GM18526 (cell line): ENCODE results near the gene IL20.

Source experiments
- POLR2A ChIP-seq: IDR thresholded peaks from 3 replicates; pipeline ENCODE4 v1.6.1; 2011; ENCODE audit not compliant: insufficient read length; ENCODE audit errors: extremely low read depth

IL20 gene

GRCh38 chr1:206904423-206905142 lies 39.2 kb downstream of the IL20 start:
- TF ChIP-seq POLR2A = no peak

GRCh38 chr1:206905295-206906164 lies 40.1 kb downstream of the IL20 start:
- no peak for TF ChIP-seq POLR2A

DNA sequence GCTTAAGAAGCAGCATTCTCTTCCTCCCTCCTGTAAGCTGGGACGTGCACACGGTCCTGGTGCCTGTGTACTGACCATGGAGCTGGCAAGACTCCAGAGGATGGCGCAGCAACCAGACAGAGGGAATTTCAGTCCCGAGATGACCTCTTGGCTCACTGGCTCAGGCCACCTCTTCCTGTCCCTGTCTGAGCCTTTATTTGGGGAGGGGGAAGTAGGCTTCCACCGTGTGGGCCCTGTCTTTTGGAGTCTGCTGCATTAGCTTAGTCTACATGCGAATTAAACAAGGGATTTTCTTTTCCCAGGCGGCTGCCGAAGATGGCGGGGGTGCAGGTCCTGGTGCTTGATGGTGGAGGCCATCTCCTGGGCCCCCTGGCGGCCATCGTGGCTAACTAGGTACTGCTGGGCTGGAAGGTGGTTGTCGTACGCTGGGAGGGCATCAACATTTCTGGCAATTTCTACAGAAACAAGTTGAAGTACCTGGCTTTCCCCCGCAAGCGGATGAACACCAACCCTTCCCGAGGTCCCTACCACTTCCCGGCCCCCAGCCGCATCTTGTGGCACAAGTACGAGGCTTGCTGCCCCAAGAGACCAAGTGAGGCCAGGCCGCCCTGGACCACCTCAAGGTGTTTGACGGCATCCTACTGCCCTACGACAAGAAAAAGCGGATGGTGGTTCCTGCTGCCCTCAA lies 42.0 kb downstream of the IL20 start:
- no peak for TF ChIP-seq POLR2A

- no peak for TF ChIP-seq POLR2A
Observed at GRCh38 chr1:206908038-206908437, 42.6 kb downstream of the IL20 start.

- no peak for TF ChIP-seq POLR2A
Observed at GRCh38 chr1:206909161-206909882, 43.9 kb downstream of the IL20 start.

- no peak for TF ChIP-seq POLR2A
Observed at GRCh38 chr1:206909883-206910318, 44.5 kb downstream of the IL20 start.

DNA sequence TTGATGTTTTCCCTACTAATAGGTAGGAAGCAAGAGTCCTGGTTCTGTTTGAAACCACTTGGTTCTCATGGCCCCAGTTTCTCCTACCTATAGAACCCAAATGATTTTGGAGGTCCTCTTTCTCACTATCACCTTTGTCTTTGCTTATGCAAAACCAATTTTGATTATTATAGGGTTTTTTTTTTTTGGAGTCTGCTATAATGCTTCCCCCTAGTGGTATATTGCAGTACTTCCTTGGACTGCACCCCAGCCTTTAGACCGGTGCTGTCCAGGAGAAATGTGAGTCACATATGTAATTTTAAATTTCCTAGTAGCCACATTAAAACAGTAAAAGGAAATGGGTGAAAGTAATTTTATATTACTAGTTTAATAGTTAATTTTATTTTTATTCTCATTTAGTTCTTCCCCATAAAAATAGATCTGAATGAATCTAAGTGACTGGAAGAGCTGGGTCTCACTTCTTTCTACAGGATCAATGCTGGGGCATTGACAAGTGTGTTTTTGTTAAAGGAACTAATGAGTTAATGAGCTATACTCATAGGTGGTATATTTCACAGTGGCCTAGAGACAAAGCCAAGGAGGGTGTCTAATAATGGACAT lies 45.7 kb downstream of the IL20 start:
- no peak for TF ChIP-seq POLR2A

DNA sequence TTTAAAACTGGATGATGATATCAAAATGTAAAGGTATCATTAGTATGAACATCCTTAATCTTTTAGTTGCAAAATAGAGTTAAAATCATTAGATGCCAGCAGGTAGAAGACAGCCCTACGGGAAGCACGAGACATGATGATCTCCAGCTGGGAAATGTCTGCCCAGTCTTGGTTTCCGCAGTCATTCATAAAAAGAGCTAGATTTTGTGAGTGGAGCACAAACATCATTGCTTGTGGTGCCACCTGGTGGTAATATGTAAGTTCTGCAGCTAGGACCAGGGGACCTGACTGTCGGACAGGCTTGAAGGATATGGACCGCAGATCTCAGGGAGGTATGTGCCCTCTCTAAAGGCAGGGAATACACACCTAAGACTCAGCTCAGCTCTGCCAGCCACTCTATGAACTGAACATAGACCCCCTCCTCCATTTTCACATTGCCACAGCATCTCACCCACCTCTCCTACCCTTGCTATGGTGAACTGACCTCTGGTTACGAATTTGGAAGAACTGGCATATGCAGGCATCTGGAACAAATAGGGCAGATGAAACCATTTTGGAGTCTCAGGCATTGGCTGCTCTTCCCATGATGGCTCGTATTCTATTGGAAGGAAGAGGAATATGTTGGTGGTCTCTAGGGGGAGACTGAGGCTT lies 47.1 kb downstream of the IL20 start:
- no peak for TF ChIP-seq POLR2A

- no peak for TF ChIP-seq POLR2A
Observed at GRCh38 chr1:206913766-206914537, 48.5 kb downstream of the IL20 start.

DNA sequence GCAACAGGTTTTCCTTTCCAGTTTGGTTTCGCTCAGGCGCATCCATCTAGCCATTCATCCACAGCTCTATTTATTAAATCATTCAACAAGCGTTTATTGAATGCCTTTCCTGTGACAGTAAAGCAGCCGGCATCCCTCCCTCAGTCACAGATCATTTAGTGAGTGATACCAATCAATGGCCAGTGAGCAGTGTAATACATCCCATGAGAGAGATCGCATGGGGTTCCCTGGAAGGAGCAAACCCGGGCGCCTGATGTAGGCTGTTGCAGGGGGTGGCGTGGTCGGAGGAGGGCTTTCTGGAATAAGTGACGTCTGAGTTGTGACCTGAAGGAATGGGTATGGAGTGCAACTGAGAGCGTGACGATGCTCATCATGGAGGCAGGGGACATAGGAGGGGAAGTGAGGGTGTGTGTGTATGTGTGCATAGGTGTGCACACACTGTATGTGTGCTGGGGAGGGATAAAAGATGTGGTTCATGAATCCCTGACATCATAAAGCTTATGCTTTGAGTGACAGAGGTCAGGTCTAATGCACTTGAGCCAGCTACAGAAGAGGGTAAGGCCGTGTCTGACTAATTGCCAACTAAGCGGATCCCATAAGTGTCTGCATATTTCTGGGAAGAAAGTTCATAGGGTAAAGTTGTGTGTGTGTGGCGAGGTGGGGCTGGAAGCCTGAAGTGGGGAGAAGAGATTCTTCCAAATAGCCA lies 49.8 kb downstream of the IL20 start:
- TF ChIP-seq POLR2A = no peak

DNA sequence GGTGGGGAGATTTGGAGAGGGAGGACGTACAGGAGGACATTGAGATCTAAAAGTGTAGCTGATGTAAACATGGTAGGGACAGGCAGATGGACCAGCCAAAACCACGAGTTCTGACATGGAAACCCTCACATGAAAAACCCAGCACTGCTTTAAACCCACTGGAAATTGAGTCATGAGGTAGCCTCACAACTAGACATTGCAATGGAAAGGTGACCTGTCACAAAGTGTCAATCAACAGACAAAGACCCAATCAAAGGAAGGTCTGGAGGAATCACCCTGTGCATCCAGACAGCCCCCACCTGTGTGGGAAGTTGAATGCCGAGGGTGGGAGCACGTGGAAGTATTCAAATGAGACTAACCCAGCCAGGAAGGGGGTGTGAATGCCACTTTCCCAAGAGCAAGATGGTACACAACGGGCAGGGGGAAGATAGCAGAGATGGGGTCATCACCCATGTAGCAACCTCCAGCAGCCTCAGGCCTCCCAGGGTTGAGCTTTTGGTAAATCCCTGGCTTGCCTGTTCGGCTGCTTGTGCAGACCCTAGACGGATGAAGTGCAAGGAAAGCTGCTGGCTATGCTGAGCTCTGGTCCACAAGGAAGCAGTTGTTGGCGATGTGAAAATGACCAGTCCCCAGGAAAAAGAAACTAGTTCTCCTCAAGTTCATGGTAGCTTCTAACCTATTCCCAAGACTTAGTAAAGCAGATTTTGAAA lies 50.7 kb downstream of the IL20 start:
- TF ChIP-seq POLR2A = no peak

DNA sequence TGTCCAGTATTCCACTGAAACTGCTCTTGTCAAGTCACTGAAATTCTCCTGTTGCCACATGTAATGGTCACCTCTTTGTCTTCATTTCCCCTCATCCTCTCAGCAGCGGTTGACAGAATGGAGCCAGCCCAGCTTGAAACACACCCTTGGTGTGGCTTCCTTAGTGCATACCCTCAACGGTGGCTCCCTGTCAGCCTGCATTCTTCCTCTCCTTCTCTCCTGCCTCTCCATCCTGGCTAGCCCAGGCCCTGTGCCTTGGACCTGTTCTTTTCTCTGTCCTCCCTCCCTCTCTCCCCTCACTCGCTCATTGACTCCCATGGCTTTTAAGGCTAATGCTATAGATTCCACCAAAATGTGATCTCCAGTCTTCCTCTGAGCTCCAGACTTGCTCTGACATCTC lies 52.7 kb downstream of the IL20 start:
- no peak for TF ChIP-seq POLR2A
